Fibroblast of lung (primary cell): Measurements from ENCODE around the gene ZNF516. TPM values are rescaled to one million over a fixed set of nuclear protein-coding genes. Genes with fewer than 3 reads are reported as not detected.
A peak's percentile ranks its signal among the peaks of the same experiment; 100 is the strongest.

ENCODE experiments used
- DNase-seq, 2 donors: peaks; one replicate each; pipeline versions ENCODE4 v3.0.0 to v3.0.0-alpha.2; 2010; ENCODE audit warnings: low read depth in 2 of 2
- H2AFZ ChIP-seq: 2 replicates; pipeline ENCODE4 v1.5.1; 2012; ENCODE audit warnings: low read length, control low read depth, inconsistent platforms
- H3K27ac ChIP-seq: 2 replicates; pipeline ENCODE4 v1.5.1; 2011; ENCODE audit warnings: low read length, control low read depth; ENCODE audit not compliant: insufficient read depth
- H3K27me3 ChIP-seq: 2 replicates; pipeline ENCODE4 v1.5.1; 2011; ENCODE audit warnings: mild to moderate bottlenecking, low read length; ENCODE audit not compliant: control insufficient read depth, insufficient read depth
- H3K36me3 ChIP-seq: 2 replicates; pipeline ENCODE4 v1.5.1; 2011; ENCODE audit warnings: low read length; ENCODE audit not compliant: control insufficient read depth, insufficient read depth
- H3K4me1 ChIP-seq: 2 replicates; pipeline ENCODE4 v1.5.1; 2011; ENCODE audit warnings: low read length; ENCODE audit not compliant: control insufficient read depth, insufficient read depth; ENCODE audit errors: extremely low read depth
- H3K4me2 ChIP-seq: 2 replicates; pipeline ENCODE4 v1.5.1; 2011; ENCODE audit warnings: low read length, control low read depth; ENCODE audit not compliant: insufficient read depth; ENCODE audit errors: extremely low read depth
- H3K4me3 ChIP-seq, 4 experiments: fragments of 200-600 bp in 1 of 4; sonication (generic) in 1 of 4; replicated peaks in 1 of 4; 2 replicates each; pipeline ENCODE4 v1.5.1; 2011 to 2016; ENCODE audit warnings: low read length in 4 of 4, low read depth in 3 of 4, mild to moderate bottlenecking in 3 of 4, control low read depth in 2 of 4, inconsistent platforms in 1 of 4, mixed read lengths in 1 of 4; ENCODE audit not compliant: insufficient read depth in 1 of 4; ENCODE audit errors: control extremely low read depth in 1 of 4
- H3K79me2 ChIP-seq: 2 replicates; pipeline ENCODE4 v1.5.1; 2012; ENCODE audit warnings: mild to moderate bottlenecking, low read length, inconsistent platforms; ENCODE audit not compliant: control insufficient read depth, insufficient read depth
- H3K9ac ChIP-seq: 2 replicates; pipeline ENCODE4 v1.5.1; 2011; ENCODE audit warnings: mild to moderate bottlenecking, low read length, control low read depth; ENCODE audit not compliant: insufficient read depth
- H3K9me3 ChIP-seq: 2 replicates; pipeline ENCODE4 v1.5.1; 2012; ENCODE audit warnings: low read depth, low read length; ENCODE audit not compliant: control insufficient read depth, insufficient read depth
- H4K20me1 ChIP-seq: 2 replicates; pipeline ENCODE4 v1.5.1; 2011; ENCODE audit warnings: low read length; ENCODE audit not compliant: control insufficient read depth, insufficient read depth; ENCODE audit errors: extremely low read depth
- EZH2 ChIP-seq: IDR thresholded peaks from 2 replicates; pipeline ENCODE4 v1.5.1; 2012; ENCODE audit warnings: low read length, control low read depth, mild to moderate bottlenecking; ENCODE audit errors: missing control alignments
- polyA plus RNA-seq, 2 donors: library from polyadenylated mRNA; depleted of rRNA in 1 of 2; stranded (reverse) in 1 of 2; unstranded in 1 of 2; fragments of >200 nt; gene quantifications; 2 replicates each; pipeline ENCODE4 v1.2.1, GENCODE V29; 2011 to 2012; ENCODE audit warnings: missing spikeins in 1 of 2
- total RNA-seq: library from RNA; depleted of rRNA; stranded (reverse); fragments of >200 nt; gene quantifications from 2 replicates; pipeline ENCODE4 v1.2.1, GENCODE V29; 2014
- TF ChIP-seq, protein P1 (sequence below), 2 donors: IDR thresholded peaks in 1 of 2; conservative IDR thresholded peaks in 1 of 2; 1 replicate in 1 of 2; 2 replicates in 1 of 2; pipeline ENCODE4 v1.5.1; 2011 to 2012; ENCODE audit warnings: low read length in 2 of 2, control low read depth in 1 of 2, inconsistent platforms in 1 of 2, low read depth in 1 of 2, mild to moderate bottlenecking in 1 of 2

The ZNF516 gene
- total and polyA plus RNA-seq, 2 donors (not counting 1 experiment from before 2014, with no cell fraction given): 7.9 to 32.7 TPM

DNA sequence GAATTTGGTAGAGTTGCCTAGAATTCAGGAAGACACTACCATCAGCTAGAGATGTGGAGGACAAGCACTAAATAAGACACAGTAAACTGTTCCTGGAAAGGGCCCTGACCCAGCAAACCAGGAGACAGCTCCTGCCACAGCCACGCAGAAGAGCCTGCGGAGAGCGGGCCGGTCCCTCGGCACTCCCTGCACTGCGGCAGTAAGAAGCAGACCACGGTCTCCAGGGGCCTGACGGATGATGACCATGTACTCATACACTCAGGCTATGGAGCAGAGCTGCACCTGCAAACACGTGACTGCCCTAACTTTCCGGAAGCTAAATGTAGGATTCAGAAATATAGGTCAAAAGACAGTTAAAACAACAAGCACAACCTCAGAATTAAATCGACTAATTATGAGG lies 72.9 kb downstream of the ZNF516 start:
- TF ChIP-seq EZH2: no peak
- TF ChIP-seq, protein P1, sequence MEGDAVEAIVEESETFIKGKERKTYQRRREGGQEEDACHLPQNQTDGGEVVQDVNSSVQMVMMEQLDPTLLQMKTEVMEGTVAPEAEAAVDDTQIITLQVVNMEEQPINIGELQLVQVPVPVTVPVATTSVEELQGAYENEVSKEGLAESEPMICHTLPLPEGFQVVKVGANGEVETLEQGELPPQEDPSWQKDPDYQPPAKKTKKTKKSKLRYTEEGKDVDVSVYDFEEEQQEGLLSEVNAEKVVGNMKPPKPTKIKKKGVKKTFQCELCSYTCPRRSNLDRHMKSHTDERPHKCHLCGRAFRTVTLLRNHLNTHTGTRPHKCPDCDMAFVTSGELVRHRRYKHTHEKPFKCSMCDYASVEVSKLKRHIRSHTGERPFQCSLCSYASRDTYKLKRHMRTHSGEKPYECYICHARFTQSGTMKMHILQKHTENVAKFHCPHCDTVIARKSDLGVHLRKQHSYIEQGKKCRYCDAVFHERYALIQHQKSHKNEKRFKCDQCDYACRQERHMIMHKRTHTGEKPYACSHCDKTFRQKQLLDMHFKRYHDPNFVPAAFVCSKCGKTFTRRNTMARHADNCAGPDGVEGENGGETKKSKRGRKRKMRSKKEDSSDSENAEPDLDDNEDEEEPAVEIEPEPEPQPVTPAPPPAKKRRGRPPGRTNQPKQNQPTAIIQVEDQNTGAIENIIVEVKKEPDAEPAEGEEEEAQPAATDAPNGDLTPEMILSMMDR (conservative IDR thresholded peaks at IDR 0.05 in 1 of 2, IDR thresholded peaks at IDR 0.05 in 1 of 2; ENCODE audit: low read depth in 1 of 2, low read length in 2 of 2): no peak
- Histone ChIP-seq H3K9me3 (no peaks in the 10 kb centered on the region), H3K79me2 (peaks cover 32% of the 10 kb centered on the region), H3K27me3 (no peaks in the 10 kb centered on the region), H4K20me1 (no peaks in the 10 kb centered on the region), H3K36me3 (no peaks in the 10 kb centered on the region), H3K4me1 (no peaks in the 10 kb centered on the region), H3K4me2 (no peak overlapping the region), H3K27ac (no peak overlapping the region), H3K9ac (no peak overlapping the region), H3K4me3 (no peak overlapping the region), H2AFZ (no peak overlapping the region)
- DNase-seq: no peak

DNA sequence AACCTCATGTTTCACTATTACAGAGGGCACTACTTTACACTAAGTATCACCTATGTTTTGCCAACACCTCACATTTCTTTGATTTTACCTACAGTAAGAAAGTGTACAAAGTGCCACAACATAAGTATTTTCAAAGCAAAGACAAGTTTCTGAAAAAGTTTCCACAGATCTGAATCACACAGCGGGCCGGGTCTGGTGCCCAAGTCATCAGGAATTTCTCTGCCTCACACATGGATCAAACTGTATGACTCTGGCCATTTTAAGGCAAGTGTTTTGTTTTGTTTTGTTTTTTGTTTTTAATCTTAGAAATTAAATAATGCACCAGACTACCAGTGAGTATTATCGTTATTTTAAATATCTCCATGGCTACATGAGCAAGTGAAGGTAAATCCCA lies 73.4 kb downstream of the ZNF516 start:
- Histone ChIP-seq H3K9me3 (no peaks in the 10 kb centered on the region), H3K79me2 (peaks cover 32% of the 10 kb centered on the region), H2AFZ (no peak overlapping the region), H3K4me3 (no peak overlapping the region), H3K4me2 (no peak overlapping the region), H3K36me3 (no peaks in the 10 kb centered on the region), H3K27ac (no peak overlapping the region), H3K9ac (no peak overlapping the region), H3K4me1 (no peaks in the 10 kb centered on the region), H3K27me3 (no peaks in the 10 kb centered on the region), H4K20me1 (no peaks in the 10 kb centered on the region)
- TF ChIP-seq, protein P1 (conservative IDR thresholded peaks at IDR 0.05 in 1 of 2, IDR thresholded peaks at IDR 0.05 in 1 of 2; ENCODE audit: low read depth in 1 of 2, low read length in 2 of 2): no peak
- TF ChIP-seq EZH2: no peak
- DNase-seq: peak in 1 of 2 donors; percentile 23

DNA sequence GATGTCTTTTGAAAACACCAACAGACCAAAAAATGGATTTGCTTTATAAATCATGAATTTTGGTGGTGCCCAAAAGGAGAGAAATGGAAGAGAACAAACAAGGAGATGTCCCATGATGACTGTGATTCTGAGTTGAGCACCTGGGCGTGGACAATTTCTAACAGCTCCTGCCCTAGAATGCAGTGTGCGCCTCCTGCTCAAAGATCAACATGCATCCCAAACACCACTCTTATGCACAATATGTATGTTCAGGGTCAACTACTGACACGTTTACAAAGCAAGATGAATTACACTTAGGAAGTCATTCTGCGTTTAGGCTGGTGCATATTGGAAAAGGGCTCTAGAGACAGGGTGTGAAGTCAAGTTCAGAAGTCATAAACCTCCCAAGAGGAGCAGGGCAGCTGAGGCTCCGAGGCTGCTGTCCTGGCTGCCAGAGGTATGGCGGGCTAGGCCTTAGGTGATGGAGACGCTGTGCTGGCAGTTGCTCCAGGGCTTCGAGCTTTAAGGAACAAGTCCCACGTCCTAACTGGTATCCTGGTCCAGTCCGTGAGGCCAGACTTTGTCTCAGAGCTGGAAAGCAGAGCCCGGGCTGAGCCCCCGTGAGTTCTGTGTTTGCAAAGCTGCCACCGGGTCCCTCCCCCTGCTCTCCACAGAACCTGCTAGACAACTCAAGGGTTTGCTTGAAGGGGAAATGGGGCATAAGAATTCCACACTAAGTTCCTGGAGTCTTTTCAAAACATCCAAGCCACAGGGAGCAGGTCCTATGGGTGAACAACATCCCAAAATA lies 74.0 kb downstream of the ZNF516 start:
- no peaks in the 10 kb centered on the region for H3K9me3 ChIP-seq
- TF ChIP-seq, protein P1 (conservative IDR thresholded peaks at IDR 0.05 in 1 of 2, IDR thresholded peaks at IDR 0.05 in 1 of 2; ENCODE audit: low read depth in 1 of 2, low read length in 2 of 2): no peak
- TF ChIP-seq EZH2: no peak
- no peak overlapping the region for H2AFZ ChIP-seq
- H3K9ac ChIP-seq: no peak overlapping the region
- no peaks in the 10 kb centered on the region for H3K36me3 ChIP-seq
- H3K4me2 ChIP-seq: no peak overlapping the region
- H4K20me1 ChIP-seq: no peaks in the 10 kb centered on the region
- no peak overlapping the region for H3K27ac ChIP-seq
- H3K4me3 ChIP-seq: no peak overlapping the region
- H3K79me2 ChIP-seq: peaks cover 30% of the 10 kb centered on the region
- DNase-seq: no peak
- no peaks in the 10 kb centered on the region for H3K27me3 ChIP-seq
- no peaks in the 10 kb centered on the region for H3K4me1 ChIP-seq
